B cell (primary cell): ENCODE results near the gene KLK2. TPM values are rescaled to one million over a fixed set of nuclear protein-coding genes. Genes with fewer than 3 reads are reported as not detected.

ENCODE experiments used
- ATAC-seq: fragments of 200-7000 bp; cut with Tn5 transposase; one replicate; pipeline ENCODE4 v1.10.0; 2021; ENCODE audit warnings: low read depth, mild to moderate bottlenecking, moderate number of reproducible peaks, moderate library complexity
- CTCF ChIA-PET: fragments of 350-600 bp; sonication (Branson Sonifier 250); formaldehyde crosslinking; loops from one replicate; lab custom pipeline; 2021; ENCODE audit warnings: antibody characterized with exemption, inconsistent platforms; lab: Charles Lee
- POLR2A ChIA-PET: fragments of 350-600 bp; sonication (Branson Sonifier 250); formaldehyde crosslinking; loops from one replicate; lab custom pipeline; 2021; ENCODE audit warnings: antibody characterized with exemption; lab: Charles Lee
- DNase-seq: peaks from one replicate; pipeline ENCODE4 v3.0.0; 2013
- H2AFZ ChIP-seq: 2 replicates; pipeline ENCODE4 v1.6.1; 2012; ENCODE audit warnings: mild to moderate bottlenecking, low read depth, low read length; ENCODE audit not compliant: insufficient read depth, poor library complexity, severe bottlenecking
- H3K27ac ChIP-seq, 2 donors: 1 replicate in 1 of 2; 2 replicates in 1 of 2; pipeline ENCODE4 v1.5.1; 2012 to 2013; ENCODE audit warnings: low read length in 2 of 2, mild to moderate bottlenecking in 2 of 2, moderate library complexity in 1 of 2
- H3K27me3 ChIP-seq, 4 experiments: fragments of 200-600 bp in 1 of 4; sonication (generic) in 1 of 4; replicated peaks in 1 of 4; 1 replicate in 2 of 4; 2 replicates in 2 of 4; pipeline versions ENCODE4 v1.6.1 to v1.7.0; 2013 to 2016; ENCODE audit warnings: low read length in 3 of 4, mild to moderate bottlenecking in 2 of 4, mixed read lengths in 1 of 4, moderate library complexity in 1 of 4; ENCODE audit not compliant: insufficient read depth in 4 of 4, control insufficient read depth in 3 of 4; ENCODE audit errors: control extremely low read depth in 1 of 4
- H3K36me3 ChIP-seq, 2 experiments: replicated peaks in 1 of 2; 1 replicate in 1 of 2; 2 replicates in 1 of 2; pipeline versions ENCODE4 v1.6.1 to v1.7.1; 2013; ENCODE audit warnings: low read length in 1 of 2; ENCODE audit not compliant: insufficient read depth in 2 of 2, control insufficient read depth in 1 of 2; ENCODE audit errors: control extremely low read depth in 1 of 2, extremely low read depth in 1 of 2
- H3K4me1 ChIP-seq, 2 donors: fragments of 200-600 bp in 1 of 2; sonication (generic) in 1 of 2; 1 replicate in 1 of 2; 2 replicates in 1 of 2; pipeline versions ENCODE4 v1.5.1 to v1.6.1; 2013 to 2017; ENCODE audit warnings: low read length in 2 of 2; ENCODE audit not compliant: control insufficient read depth in 2 of 2, insufficient read depth in 2 of 2
- H3K4me2 ChIP-seq: replicated peaks from 2 replicates; pipeline ENCODE3; 2012; ENCODE audit warnings: mild to moderate bottlenecking, low read depth, low read length; ENCODE audit not compliant: poor library complexity, severe bottlenecking
- H3K4me3 ChIP-seq, 5 experiments: fragments of 200-600 bp in 1 of 5; sonication (generic) in 1 of 5; 1 replicate in 3 of 5; 2 replicates in 2 of 5; pipeline versions ENCODE4 v1.5.1 to v1.7.0; 2011 to 2016; ENCODE audit warnings: low read length in 4 of 5, mild to moderate bottlenecking in 4 of 5, low read depth in 2 of 5, control low read depth in 1 of 5, moderate library complexity in 1 of 5; ENCODE audit not compliant: insufficient read depth in 1 of 5; ENCODE audit errors: control extremely low read depth in 1 of 5, extremely low read depth in 1 of 5
- H3K79me2 ChIP-seq: fragments of 200-600 bp; sonication (generic); one replicate; pipeline ENCODE4 v1.6.0; 2016; ENCODE audit warnings: low read length; ENCODE audit not compliant: control insufficient read depth, insufficient read depth
- H3K9ac ChIP-seq: fragments of 200-600 bp; sonication (generic); 2 replicates; pipeline ENCODE4 v1.6.1; 2017; ENCODE audit warnings: mild to moderate bottlenecking, low read length, moderate library complexity
- H3K9me3 ChIP-seq, 3 donors: one replicate each; pipeline versions ENCODE4 v1.6.1 to v1.7.1; 2013; ENCODE audit warnings: low read length in 2 of 3; ENCODE audit not compliant: control insufficient read depth in 2 of 3, insufficient read depth in 1 of 3; ENCODE audit errors: control extremely low read depth in 1 of 3
- H4K20me1 ChIP-seq: 2 replicates; pipeline ENCODE4 v1.6.0; 2012; ENCODE audit warnings: mild to moderate bottlenecking, low read length; ENCODE audit not compliant: insufficient read depth, control insufficient read depth, poor library complexity, severe bottlenecking
- H3K27ac Mint-ChIP-seq: one replicate; pipeline ENCODE4 v1.8.0; 2021; ENCODE audit warnings: mixed read lengths
- H3K27me3 Mint-ChIP-seq: one replicate; pipeline ENCODE4 v1.8.0; 2021; ENCODE audit warnings: mixed read lengths
- H3K4me1 Mint-ChIP-seq: one replicate; pipeline ENCODE4 v1.8.0; 2021; ENCODE audit warnings: mixed read lengths
- H3K4me3 Mint-ChIP-seq: one replicate; pipeline ENCODE4 v1.8.0; 2021; ENCODE audit warnings: mixed read lengths
- H3K9me3 Mint-ChIP-seq: one replicate; pipeline ENCODE4 v1.8.0; 2022; ENCODE audit warnings: mixed read lengths; ENCODE audit not compliant: insufficient read depth
- CTCF ChIP-seq: fragments of 200-600 bp; IDR thresholded peaks from one replicate; pipeline ENCODE4 v1.8.0; 2022; ENCODE audit warnings: antibody characterized with exemption, mild to moderate bottlenecking
- EZH2 ChIP-seq: IDR thresholded peaks from 2 replicates; pipeline ENCODE4 v1.6.1; 2012; ENCODE audit warnings: borderline replicate concordance, low read depth, mild to moderate bottlenecking, moderate library complexity, low read length; ENCODE audit not compliant: insufficient read depth, poor library complexity, severe bottlenecking
- WGBS: methylation state at CpG from one replicate; pipeline ENCODE4 v1.1.5; 2013; ENCODE audit warnings: missing lambda C conversion rate; ENCODE audit not compliant: insufficient coverage; 5-methylcytosine and 5-hydroxymethylcytosine counted together
- intact Hi-C: fragments of 100-400 bp; cut with micrococcal nuclease; formaldehyde crosslinking; loops from one replicate; pipeline ENCODE4 v1.10.0; 2022
- polyA plus RNA-seq: library from polyadenylated mRNA; depleted of rRNA; stranded (reverse); fragments of >200 nt; gene quantifications from 2 replicates; pipeline ENCODE4 v1.2.3, GENCODE V29; 2012
- total RNA-seq, 2 donors: library from RNA; stranded (reverse); fragments of 120-200 nt in 1 of 2; gene quantifications; 1 replicate in 1 of 2; 2 replicates in 1 of 2; pipeline versions ENCODE4 v1.2.3 to v1.2.4, GENCODE V29; 2013 to 2022

KLK2 gene
- total and polyA plus RNA-seq, 2 donors (not counting 1 experiment from before 2014, with no cell fraction given), result 0.60 to 1.7 TPM

- Mint-ChIP-seq H3K27me3 (peaks cover 45% of the 10 kb centered on the region), H3K4me3 (peak overlapping the region; percentile 88), H3K27ac (peak overlapping the region; percentile 73), H3K4me1 (peaks cover 26% of the 10 kb centered on the region), H3K9me3 (no peaks in the 10 kb centered on the region)
- TF ChIP-seq CTCF, result no peak
- no peak for TF ChIP-seq EZH2
- H3K4me3 ChIP-seq, result peak overlapping the region in 4 of 5 experiments; percentile 51 to 67 (median 59)
- ChIA-PET CTCF (interaction anchor here (1.2 to 1.3 kb wide), 2 partner anchors 54 to 86 kb away, joined by 3 to 4 read pairs; no protein-coding TSS in a partner anchor), POLR2A (no interaction called here)
- H3K4me1 ChIP-seq, result peaks cover 11 to 14% of the 10 kb centered on the region in 2 donors
- peaks cover 0 to 48% (median 2%) of the 10 kb centered on the region in 4 experiments for H3K27me3 ChIP-seq
- H3K27ac ChIP-seq, result no peak overlapping the region
- peak; percentile 94 for ATAC-seq
- peak; percentile 84 for DNase-seq
- H3K36me3 ChIP-seq, result no peaks in the 10 kb centered on the region
- no peaks in the 10 kb centered on the region for H3K79me2 ChIP-seq
- peak overlapping the region; percentile 73 for H3K4me2 ChIP-seq
- peak overlapping the region; percentile 66 for H3K9ac ChIP-seq
- peak overlapping the region; percentile 74 for H2AFZ ChIP-seq
- 3% methylated on average over 67 of the region's 67 CpGs for WGBS
- H3K9me3 ChIP-seq, result peaks cover 0 to 5% (median 0%) of the 10 kb centered on the region in 3 donors
- no peaks in the 10 kb centered on the region for H4K20me1 ChIP-seq
- intact Hi-C loops, result loop anchor here (1.0 to 5.0 kb wide), 3 partner anchors 18 to 61 kb away; no protein-coding TSS in a partner anchor
Measured at GRCh38 chr19:50835785-50836542, 37.3 kb upstream of the KLK2 start.
